HG03354 (cell line): Measurements from ENCODE around the gene ATF4.
"Not testable (repeated sequence)": the region's sequence is repeated elsewhere in the genome, so short reads cannot be mapped to it uniquely, and the experiment has no call there.

Experiments used
- ATAC-seq: cut with Tn5 transposase; IDR thresholded peaks from one replicate; pipeline ENCODE4 v1.9.1; 2021; ENCODE audit warnings: mild to moderate bottlenecking; ENCODE audit not compliant: unreplicated experiment, poor library complexity, severe bottlenecking

The ATF4 gene

DNA sequence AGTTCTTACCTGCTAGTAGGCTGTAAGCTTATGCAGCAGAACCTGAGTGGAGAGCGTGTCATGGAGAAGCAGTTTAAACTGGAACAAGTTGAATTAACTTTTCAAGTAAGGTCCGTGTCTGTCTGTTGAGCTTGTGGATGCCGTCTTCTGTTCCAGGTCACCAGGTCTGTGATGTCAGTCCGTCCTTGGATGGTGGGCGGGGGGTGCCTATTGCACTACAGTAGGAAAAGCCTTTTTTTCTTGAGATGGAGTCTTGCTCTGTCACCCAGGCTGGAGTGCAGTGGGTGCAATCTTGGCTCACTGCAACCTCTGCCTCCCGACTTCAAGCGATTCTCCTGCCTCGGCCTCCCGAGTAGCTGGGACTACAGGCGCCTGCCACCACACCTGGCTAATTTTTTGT is 13.3 kb upstream of the ATF4 start:
- not testable (repeated sequence) for ATAC-seq

GRCh38 chr22:39508393-39508792 is 12.0 kb upstream of the ATF4 start:
- ATAC-seq, result no peak

DNA sequence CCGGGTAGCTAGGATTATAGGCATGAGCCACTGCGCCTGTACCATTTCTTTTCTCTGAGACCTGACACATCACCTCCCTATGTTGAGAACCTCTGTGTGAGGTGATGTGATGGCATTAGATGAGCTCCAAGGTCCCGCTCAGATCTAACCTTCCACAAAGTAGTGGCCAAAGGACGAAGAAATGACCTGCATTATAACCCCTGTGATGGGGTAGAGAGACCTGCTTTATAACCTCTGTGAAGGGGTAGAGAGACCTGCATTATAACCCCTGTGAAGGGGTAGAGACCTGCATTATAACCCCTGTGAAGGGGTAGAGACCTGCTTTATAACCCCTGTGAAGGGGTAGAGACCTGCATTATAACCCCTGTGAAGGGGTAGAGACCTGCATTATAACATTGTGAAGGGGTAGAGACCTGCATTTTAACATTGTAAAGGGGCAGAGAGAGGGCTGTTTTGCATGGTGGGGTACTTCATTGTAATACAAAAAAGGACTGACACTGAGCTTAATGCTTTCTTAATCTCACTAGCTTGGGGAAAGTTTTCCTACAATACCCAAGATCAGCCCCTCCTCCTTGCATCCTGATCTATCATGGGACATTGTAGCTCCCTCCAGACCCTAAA is 9.7 kb upstream of the ATF4 start:
- ATAC-seq, result no peak

- ATAC-seq, result no peak
These were observed 9.1 kb upstream of the ATF4 start for GRCh38 chr22:39511226-39511625.

- ATAC-seq, result no peak
These were observed 8.3 kb upstream of the ATF4 start for GRCh38 chr22:39512026-39512425.

DNA sequence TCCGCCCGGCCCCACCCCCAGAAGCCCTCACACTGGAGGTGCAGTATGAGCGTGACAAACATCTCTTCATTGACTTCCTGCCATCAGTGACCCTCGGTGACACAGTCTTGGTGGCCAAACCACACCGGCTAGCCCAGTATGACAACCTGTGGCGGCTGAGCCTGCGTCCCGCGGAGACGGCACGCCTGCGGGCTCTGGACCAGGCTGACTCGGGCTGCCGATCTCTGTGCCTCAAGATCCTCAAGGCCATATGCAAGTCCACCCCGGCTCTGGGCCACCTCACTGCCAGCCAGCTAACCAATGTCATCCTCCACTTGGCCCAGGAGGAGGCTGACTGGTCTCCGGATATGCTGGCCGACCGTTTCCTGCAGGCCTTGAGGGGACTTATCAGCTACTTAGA is 6.6 kb upstream of the ATF4 start:
- ATAC-seq, result no peak

- no peak for ATAC-seq
These were observed 5.9 kb upstream of the ATF4 start for GRCh38 chr22:39514373-39514973.

DNA sequence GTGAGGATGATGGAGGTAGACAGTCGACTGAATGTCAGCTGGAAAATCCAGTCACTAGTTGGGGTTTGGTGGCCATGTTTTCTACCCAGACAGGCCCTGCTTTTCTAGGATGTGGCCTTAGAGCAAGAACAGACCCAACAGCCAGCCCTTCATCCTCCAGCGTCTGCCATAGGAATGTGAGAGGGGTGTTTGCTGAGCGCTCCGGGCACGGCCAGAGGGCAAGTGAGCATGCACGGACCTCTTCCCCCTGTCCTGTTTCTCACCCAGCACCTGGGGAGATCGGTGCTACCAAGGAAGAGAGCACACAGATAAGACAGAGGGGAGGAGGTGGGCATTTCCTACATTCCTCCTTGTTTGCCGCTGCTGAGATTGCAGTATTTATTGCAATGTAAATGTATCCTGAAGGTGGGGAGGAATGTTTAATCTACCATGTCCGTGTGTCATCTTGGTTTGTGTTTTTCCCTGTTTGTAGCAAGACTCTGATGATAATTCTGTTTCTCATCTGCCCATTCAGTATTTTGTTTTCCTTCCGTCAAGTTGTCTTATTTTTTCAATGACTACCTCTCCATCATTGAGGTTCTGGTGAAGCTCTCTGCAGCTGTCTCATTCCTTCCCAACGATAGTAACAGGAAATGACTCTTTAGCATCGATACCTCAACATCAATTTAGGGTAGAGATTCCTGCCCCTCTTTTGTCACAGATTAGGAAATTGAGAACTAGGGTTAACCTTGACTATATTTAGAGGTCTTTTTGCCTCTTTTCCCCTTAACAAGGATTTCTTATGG is 4.9 kb upstream of the ATF4 start:
- ATAC-seq, result no peak

DNA sequence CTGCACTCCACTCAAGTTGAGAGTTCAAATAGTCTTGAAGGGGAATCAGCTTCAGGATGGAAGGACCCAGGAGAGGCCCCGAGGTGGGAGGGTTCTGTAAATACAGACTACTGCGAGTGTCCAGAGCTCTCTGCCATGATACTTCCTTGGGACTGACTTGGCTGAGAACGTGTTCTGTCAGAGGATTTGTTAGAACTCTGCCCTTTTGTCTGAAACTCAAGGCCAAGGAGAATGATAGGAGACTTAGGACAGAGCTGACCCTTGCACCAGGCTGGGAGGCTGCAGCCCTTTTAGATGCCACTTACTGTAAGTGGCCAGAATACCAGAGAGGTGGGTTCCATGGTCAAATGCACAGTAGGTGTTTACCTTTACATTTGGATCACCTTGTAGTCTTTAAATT is 2.9 kb upstream of the ATF4 start:
- ATAC-seq, result no peak

- ATAC-seq, result no peak
These were observed 2.1 kb upstream of the ATF4 start for GRCh38 chr22:39518144-39518786.

DNA sequence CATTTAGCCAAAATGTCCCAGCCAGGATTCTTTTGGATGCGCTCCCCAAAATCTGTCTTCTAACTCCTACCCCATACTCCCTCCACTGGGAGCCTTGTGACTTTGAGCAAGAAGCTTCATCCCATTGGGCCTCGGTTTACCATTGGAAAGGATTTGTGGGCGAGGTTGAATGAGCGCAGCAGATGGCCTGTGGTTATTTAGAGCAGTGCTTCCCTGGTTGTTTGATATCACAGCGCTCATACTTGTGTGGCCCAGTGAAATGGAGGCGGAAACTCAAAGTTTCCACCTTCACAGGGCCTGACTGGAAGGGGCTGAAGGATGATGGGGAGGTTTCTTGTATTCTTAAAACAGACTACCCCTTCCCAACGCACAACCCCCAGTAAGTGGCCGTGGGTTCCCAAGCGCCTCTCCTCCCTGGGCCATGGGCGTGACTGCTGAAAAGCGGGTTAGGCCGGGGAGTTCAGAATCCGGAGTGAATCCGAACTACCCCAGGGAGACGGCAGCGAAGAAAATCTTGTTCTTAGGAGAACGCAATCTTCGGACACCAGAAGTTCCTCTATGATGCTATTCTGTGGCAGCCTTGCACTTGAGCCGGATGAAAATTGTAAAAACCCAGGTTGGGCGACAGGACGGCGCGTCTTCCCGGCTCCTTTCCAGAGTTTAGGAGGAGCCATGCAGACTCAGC is 1.2 kb upstream of the ATF4 start:
- ATAC-seq, result no peak

DNA sequence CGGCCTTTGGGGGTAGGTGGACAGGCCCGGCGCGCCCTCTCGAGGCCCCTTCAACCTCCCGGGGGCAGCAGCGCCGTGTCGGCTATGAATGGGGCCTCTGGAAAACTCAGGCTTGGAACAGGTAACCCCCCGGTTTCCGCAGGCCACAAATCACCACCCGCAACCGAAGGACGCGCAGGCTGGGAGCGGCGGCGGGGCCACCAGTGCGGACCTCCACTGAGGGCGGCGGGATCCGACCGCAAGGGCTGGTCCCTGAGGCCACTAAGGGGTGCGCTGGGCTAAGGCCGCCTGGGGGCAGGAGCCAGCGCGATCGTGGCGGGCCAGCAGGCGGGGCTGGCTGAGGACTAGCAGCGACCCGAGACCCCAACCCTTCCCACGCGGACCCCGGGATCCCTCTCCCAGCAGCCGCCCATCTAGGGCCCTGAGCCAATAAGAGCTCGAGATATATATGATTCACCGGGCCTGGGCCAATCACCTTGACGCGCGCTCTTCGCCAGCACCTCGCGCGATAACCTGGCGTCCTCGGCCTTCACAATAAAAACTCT is 609 bp upstream of the ATF4 start:
- peak; percentile 79 for ATAC-seq

DNA sequence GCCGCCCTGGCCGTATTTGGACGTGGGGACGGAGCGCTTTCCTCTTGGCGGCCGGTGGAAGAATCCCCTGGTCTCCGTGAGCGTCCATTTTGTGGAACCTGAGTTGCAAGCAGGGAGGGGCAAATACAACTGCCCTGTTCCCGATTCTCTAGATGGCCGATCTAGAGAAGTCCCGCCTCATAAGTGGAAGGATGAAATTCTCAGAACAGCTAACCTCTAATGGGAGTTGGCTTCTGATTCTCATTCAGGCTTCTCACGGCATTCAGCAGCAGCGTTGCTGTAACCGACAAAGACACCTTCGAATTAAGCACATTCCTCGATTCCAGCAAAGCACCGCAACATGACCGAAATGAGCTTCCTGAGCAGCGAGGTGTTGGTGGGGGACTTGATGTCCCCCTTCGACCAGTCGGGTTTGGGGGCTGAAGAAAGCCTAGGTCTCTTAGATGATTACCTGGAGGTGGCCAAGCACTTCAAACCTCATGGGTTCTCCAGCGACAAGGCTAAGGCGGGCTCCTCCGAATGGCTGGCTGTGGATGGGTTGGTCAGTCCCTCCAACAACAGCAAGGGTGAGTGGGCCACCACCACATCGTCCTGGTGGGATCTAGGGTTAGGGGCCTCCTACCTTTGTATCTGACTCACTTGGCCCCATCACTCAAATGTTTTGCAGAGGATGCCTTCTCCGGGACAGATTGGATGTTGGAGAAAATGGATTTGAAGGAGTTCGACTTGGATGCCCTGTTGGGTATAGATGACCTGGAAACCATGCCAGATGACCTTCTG is 934 bp downstream of the ATF4 start:
- not testable (repeated sequence) for ATAC-seq

- not testable (repeated sequence) for ATAC-seq
These were observed 1.7 kb downstream of the ATF4 start for GRCh38 chr22:39522091-39522490.

DNA sequence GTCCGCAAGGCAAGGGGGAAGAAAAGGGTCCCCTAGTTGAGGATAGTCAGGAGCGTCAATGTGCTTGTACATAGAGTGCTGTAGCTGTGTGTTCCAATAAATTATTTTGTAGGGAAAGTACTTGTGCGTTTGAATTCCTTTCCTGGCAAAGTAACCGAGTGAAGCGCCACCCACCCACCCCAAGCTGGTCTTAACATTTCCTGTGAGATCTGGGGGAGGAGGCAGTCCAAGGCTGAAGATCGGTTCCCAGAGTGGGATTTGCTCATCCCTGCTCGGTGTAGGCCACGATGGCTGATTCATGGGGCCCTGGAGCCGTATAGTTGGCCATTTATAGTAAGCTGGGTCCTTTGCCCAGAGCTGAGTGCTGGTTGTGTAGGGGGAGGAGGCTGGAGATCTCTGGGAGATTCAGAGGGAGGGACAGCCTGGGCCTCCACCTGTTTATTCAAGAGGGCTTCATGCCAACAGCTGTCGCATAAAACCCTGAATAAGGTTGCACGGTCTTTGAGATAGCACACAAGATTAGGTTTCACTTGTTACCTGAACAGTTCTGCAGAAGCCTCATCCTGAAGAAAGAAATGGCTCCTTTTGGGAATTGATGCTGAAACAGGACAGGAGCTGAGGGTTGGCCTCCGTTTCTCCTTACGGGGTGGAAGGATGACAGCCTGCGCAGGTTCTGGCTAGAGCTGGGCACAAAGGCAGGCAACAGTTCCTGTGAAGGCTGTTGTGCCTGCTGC is 2.4 kb downstream of the ATF4 start:
- no peak for ATAC-seq

GRCh38 chr22:39524089-39524752 is 3.9 kb downstream of the ATF4 start:
- ATAC-seq, result no peak

DNA sequence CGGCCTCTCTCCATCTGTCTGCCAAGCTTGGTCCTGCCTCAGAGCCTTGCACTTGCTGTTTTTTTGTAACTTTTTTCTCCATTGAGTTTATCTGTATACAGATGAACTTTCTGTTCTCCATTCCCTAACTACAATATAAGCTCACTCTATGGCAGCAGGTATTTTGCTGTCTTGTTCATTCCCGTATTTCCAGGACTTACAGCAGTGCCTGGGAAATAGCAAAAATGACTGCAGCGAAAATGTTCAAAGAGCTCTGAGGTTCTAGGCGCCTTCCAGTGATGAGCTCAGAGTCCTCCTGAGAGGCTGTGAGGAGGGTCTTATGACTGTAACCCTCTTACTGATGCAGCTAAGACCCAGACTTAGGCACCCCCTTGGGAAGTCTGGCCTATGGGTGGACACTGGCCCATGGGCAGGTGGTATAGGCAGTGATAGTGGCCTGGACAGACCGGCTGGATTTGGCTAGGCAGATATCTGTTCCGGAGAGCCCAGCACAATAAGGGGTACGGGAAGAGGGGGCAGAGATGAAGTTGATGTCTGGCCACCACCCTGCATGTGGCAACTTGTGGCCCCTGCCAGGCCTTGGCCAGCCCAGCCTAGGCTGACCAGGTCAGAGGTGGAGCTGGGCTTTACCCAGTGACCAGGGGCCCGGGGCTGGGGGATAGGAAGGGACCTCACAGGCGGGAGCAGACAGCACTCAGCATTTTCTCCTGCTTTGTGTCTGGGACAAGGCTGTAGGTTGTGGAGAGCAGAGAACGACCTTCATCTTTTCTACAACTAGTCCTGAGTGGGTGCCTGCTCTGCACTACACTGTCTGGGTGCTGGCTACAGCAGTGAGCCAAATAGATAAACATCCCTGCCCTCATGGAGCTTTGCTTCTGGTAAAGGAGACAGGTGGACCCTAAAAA is 4.6 kb downstream of the ATF4 start:
- no peak for ATAC-seq
